Neuronal stem cell (in vitro differentiated cells): Measurements from ENCODE around the gene GZMM.

Source experiments
- DNase-seq: peaks from one replicate; pipeline ENCODE4 v3.0.0-alpha.2; 2013; ENCODE audit warnings: low spot score
- H2AFZ ChIP-seq: one replicate; pipeline ENCODE4 v1.6.1; 2013; ENCODE audit warnings: mild to moderate bottlenecking, low read length, inconsistent platforms
- H2AK5ac ChIP-seq: 2 replicates; pipeline ENCODE4 v1.6.1; 2013; ENCODE audit warnings: low read depth, mild to moderate bottlenecking, inconsistent platforms, low read length, moderate library complexity, mixed read lengths
- H2BK120ac ChIP-seq: 2 replicates; pipeline ENCODE4 v1.6.1; 2013; ENCODE audit warnings: low read depth, mild to moderate bottlenecking, inconsistent platforms, low read length, moderate library complexity, mixed read lengths
- H2BK12ac ChIP-seq: one replicate; pipeline ENCODE4 v1.6.1; 2013; ENCODE audit warnings: low read length, inconsistent platforms
- H2BK15ac ChIP-seq: 2 replicates; pipeline ENCODE4 v1.6.1; 2013; ENCODE audit warnings: mild to moderate bottlenecking, low read length, inconsistent platforms, mixed read lengths
- H2BK5ac ChIP-seq: one replicate; pipeline ENCODE4 v1.6.1; 2013; ENCODE audit warnings: inconsistent platforms, mild to moderate bottlenecking, low read length, moderate library complexity
- H3K14ac ChIP-seq: one replicate; pipeline ENCODE4 v1.6.1; 2013; ENCODE audit warnings: low read length, inconsistent platforms
- H3K18ac ChIP-seq: 2 replicates; pipeline ENCODE4 v1.6.1; 2013; ENCODE audit warnings: low read length, inconsistent platforms
- H3K23ac ChIP-seq: 2 replicates; pipeline ENCODE4 v1.6.1; 2013; ENCODE audit warnings: low read depth, mild to moderate bottlenecking, mixed read lengths, low read length, inconsistent platforms; ENCODE audit not compliant: poor library complexity
- H3K27ac ChIP-seq: replicated peaks from 3 replicates; pipeline ENCODE4 v1.5.1; 2013; ENCODE audit warnings: low read length, inconsistent platforms
- H3K27me3 ChIP-seq, 3 experiments: 2 replicates each; pipeline ENCODE4 v1.6.1; 2013; ENCODE audit warnings: low read length in 3 of 3, mild to moderate bottlenecking in 2 of 3, inconsistent platforms in 1 of 3, low read depth in 1 of 3, mixed read lengths in 1 of 3, moderate library complexity in 1 of 3; ENCODE audit not compliant: control insufficient read depth in 3 of 3, insufficient read depth in 3 of 3
- H3K36me3 ChIP-seq, 2 donors: replicated peaks in 1 of 2; 2 replicates each; pipeline ENCODE4 v1.6.1; 2013; ENCODE audit warnings: low read length in 2 of 2; ENCODE audit not compliant: control insufficient read depth in 2 of 2, insufficient read depth in 2 of 2
- H3K4ac ChIP-seq: 2 replicates; pipeline ENCODE4 v1.6.1; 2013; ENCODE audit warnings: inconsistent platforms, mild to moderate bottlenecking, low read length, moderate library complexity
- H3K4me1 ChIP-seq, 2 donors: 1 replicate in 1 of 2; 2 replicates in 1 of 2; pipeline ENCODE4 v1.6.1; 2013; ENCODE audit warnings: low read length in 2 of 2, low read depth in 1 of 2; ENCODE audit not compliant: control insufficient read depth in 2 of 2, insufficient read depth in 1 of 2
- H3K4me2 ChIP-seq: one replicate; pipeline ENCODE4 v1.6.1; 2013; ENCODE audit warnings: mild to moderate bottlenecking, low read length, inconsistent platforms; ENCODE audit not compliant: insufficient read depth, poor library complexity, severe bottlenecking
- H3K4me3 ChIP-seq, 2 donors: 2 replicates each; pipeline ENCODE4 v1.5.1; 2013; ENCODE audit warnings: low read length in 2 of 2, mild to moderate bottlenecking in 2 of 2, inconsistent platforms in 1 of 2, moderate library complexity in 1 of 2
- H3K79me1 ChIP-seq: one replicate; pipeline ENCODE4 v1.6.1; 2013; ENCODE audit warnings: low read depth, mild to moderate bottlenecking, inconsistent platforms, low read length, moderate library complexity
- H3K9ac ChIP-seq: one replicate; pipeline ENCODE4 v1.6.1; 2013; ENCODE audit warnings: mild to moderate bottlenecking, low read depth, low read length, inconsistent platforms; ENCODE audit not compliant: poor library complexity
- H3K9me3 ChIP-seq, 2 donors: replicated peaks in 1 of 2; 2 replicates each; pipeline versions ENCODE3 to v1.6.1; 2013; ENCODE audit warnings: low read length in 2 of 2, mild to moderate bottlenecking in 2 of 2, inconsistent platforms in 1 of 2, low read depth in 1 of 2, mixed read lengths in 1 of 2, moderate library complexity in 1 of 2; ENCODE audit not compliant: control insufficient read depth in 2 of 2, insufficient read depth in 1 of 2
- H4K8ac ChIP-seq: one replicate; pipeline ENCODE4 v1.6.1; 2013; ENCODE audit warnings: low read depth, mild to moderate bottlenecking, inconsistent platforms, low read length, moderate library complexity
- H4K91ac ChIP-seq: one replicate; pipeline ENCODE4 v1.6.1; 2013; ENCODE audit warnings: low read length, low read depth, mild to moderate bottlenecking, inconsistent platforms; ENCODE audit not compliant: poor library complexity
- WGBS, 2 donors: extraction: QIAGEN DNeasy Blood & Tissue Kit; methylation state at CpG; one replicate each; pipeline ENCODE4 v1.1.7; 2013; ENCODE audit warnings: missing lambda C conversion rate in 2 of 2, mixed read lengths in 1 of 2; ENCODE audit not compliant: insufficient read length in 2 of 2, insufficient replicate concordance in 1 of 2; ENCODE audit errors: extremely low coverage in 2 of 2; 5-methylcytosine and 5-hydroxymethylcytosine counted together

The GZMM gene

GRCh38 chr19:497869-498510, 45.9 kb upstream of the GZMM start:
- Histone ChIP-seq H4K8ac (no peak overlapping the region), H3K23ac (peak overlapping the region; percentile 80), H4K91ac (no peak overlapping the region), H3K9me3 (peaks cover 5 to 10% of the 10 kb centered on the region in 2 donors), H3K4me1 (peaks cover 0 to 2% of the 10 kb centered on the region in 2 donors), H2AFZ (no peak overlapping the region), H2BK15ac (peak overlapping the region; percentile 81), H3K9ac (peak overlapping the region; percentile 44), H3K27me3 (peaks cover 15 to 39% (median 24%) of the 10 kb centered on the region in 3 experiments), H2BK12ac (peak overlapping the region; percentile 41), H2BK5ac (no peak overlapping the region), H3K18ac (peak overlapping the region; percentile 89), H3K14ac (peak overlapping the region; percentile 89), H2AK5ac (peak overlapping the region; percentile 83), H3K4me3 (peak overlapping the region in 1 of 2 donors; percentile 56), H3K4me2 (peak overlapping the region; percentile 49), H3K36me3 (no peaks in the 10 kb centered on the region), H3K79me1 (peaks cover 1% of the 10 kb centered on the region), H3K4ac (peak overlapping the region; percentile 5), H2BK120ac (no peak overlapping the region), H3K27ac (no peak overlapping the region)
- DNase-seq, result no peak
- WGBS, 2 donors, result no CpG with 5 or more reads among the region's 50 CpGs

GRCh38 chr19:498511-498891, 45.4 kb upstream of the GZMM start:
- H3K4me2 ChIP-seq, result peak overlapping the region; percentile 25
- WGBS, 2 donors, result no CpG with 5 or more reads among the region's 26 CpGs
- H3K9me3 ChIP-seq, result peaks cover 5 to 7% of the 10 kb centered on the region in 2 donors
- H2BK120ac ChIP-seq, result no peak overlapping the region
- no peak overlapping the region for H2BK5ac ChIP-seq
- no peak for DNase-seq
- H2AK5ac ChIP-seq, result peak overlapping the region; percentile 83
- H2BK15ac ChIP-seq, result peak overlapping the region; percentile 81
- peak overlapping the region; percentile 0 for H3K23ac ChIP-seq
- no peak overlapping the region for H2AFZ ChIP-seq
- H3K18ac ChIP-seq, result peak overlapping the region; percentile 89
- H3K9ac ChIP-seq, result peak overlapping the region; percentile 30
- H3K4me1 ChIP-seq, result peaks cover 0 to 2% of the 10 kb centered on the region in 2 donors
- no peak overlapping the region for H3K27ac ChIP-seq
- H3K4me3 ChIP-seq, result no peak overlapping the region
- no peak overlapping the region for H3K14ac ChIP-seq
- H2BK12ac ChIP-seq, result peak overlapping the region; percentile 41
- H4K8ac ChIP-seq, result no peak overlapping the region
- H3K79me1 ChIP-seq, result peaks cover 1% of the 10 kb centered on the region
- no peaks in the 10 kb centered on the region for H3K36me3 ChIP-seq
- H3K4ac ChIP-seq, result peak overlapping the region; percentile 5
- peaks cover 15 to 39% (median 24%) of the 10 kb centered on the region in 3 experiments for H3K27me3 ChIP-seq
- no peak overlapping the region for H4K91ac ChIP-seq

- Histone ChIP-seq H4K8ac (no peak overlapping the region), H3K9me3 (peaks cover 5 to 7% of the 10 kb centered on the region in 2 donors), H4K91ac (no peak overlapping the region), H2BK5ac (no peak overlapping the region), H3K14ac (peak overlapping the region; percentile 76), H2AFZ (no peak overlapping the region), H2BK12ac (no peak overlapping the region), H3K4me1 (peaks cover 0 to 2% of the 10 kb centered on the region in 2 donors), H3K36me3 (no peaks in the 10 kb centered on the region), H3K4me2 (no peak overlapping the region), H3K27ac (no peak overlapping the region), H2BK120ac (peak overlapping the region; percentile 16), H3K27me3 (peaks cover 15 to 39% (median 24%) of the 10 kb centered on the region in 3 experiments), H3K23ac (no peak overlapping the region), H3K18ac (peak overlapping the region; percentile 31), H3K4me3 (peak overlapping the region in 1 of 2 donors; percentile 67), H3K4ac (no peak overlapping the region), H3K79me1 (peaks cover 1% of the 10 kb centered on the region), H2AK5ac (peak overlapping the region; percentile 83), H2BK15ac (peak overlapping the region; percentile 49), H3K9ac (no peak overlapping the region)
- DNase-seq, result no peak
- no CpG with 5 or more reads among the region's 31 CpGs for WGBS, 2 donors
These were observed 44.8 kb upstream of the GZMM start for GRCh38 chr19:498977-499623.

GRCh38 chr19:501646-502045, 42.2 kb upstream of the GZMM start:
- no peak overlapping the region for H3K18ac ChIP-seq
- no peak overlapping the region for H3K23ac ChIP-seq
- no CpG with 5 or more reads among the region's 17 CpGs for WGBS, 2 donors
- H3K4me2 ChIP-seq, result no peak overlapping the region
- no peak overlapping the region for H3K27ac ChIP-seq
- DNase-seq, result no peak
- H3K14ac ChIP-seq, result no peak overlapping the region
- peaks cover 15 to 31% (median 24%) of the 10 kb centered on the region in 3 experiments for H3K27me3 ChIP-seq
- H3K4ac ChIP-seq, result no peak overlapping the region
- H2BK5ac ChIP-seq, result no peak overlapping the region
- peaks cover 1% of the 10 kb centered on the region for H3K79me1 ChIP-seq
- no peak overlapping the region for H2BK12ac ChIP-seq
- H4K8ac ChIP-seq, result no peak overlapping the region
- H2AFZ ChIP-seq, result no peak overlapping the region
- no peak overlapping the region for H3K9ac ChIP-seq
- H2BK120ac ChIP-seq, result no peak overlapping the region
- peaks cover 5 to 7% of the 10 kb centered on the region in 2 donors for H3K9me3 ChIP-seq
- peaks cover 0 to 4% of the 10 kb centered on the region in 2 donors for H3K4me1 ChIP-seq
- no peaks in the 10 kb centered on the region for H3K36me3 ChIP-seq
- no peak overlapping the region for H2BK15ac ChIP-seq
- no peak overlapping the region for H2AK5ac ChIP-seq
- no peak overlapping the region for H4K91ac ChIP-seq
- H3K4me3 ChIP-seq, result no peak overlapping the region
